GM10266 (cell line): ENCODE measurements around the gene TNFAIP8.

Experiments
- DNase-seq: peaks from one replicate; pipeline ENCODE4 v3.0.0; 2012; ENCODE audit errors: extremely low spot score
- TF ChIP-seq, protein P1 (sequence below): IDR thresholded peaks from 2 replicates; pipeline ENCODE4 v1.5.1; 2012; ENCODE audit warnings: mild to moderate bottlenecking, low read depth; ENCODE audit not compliant: control insufficient read depth, insufficient read depth; ENCODE audit errors: missing control alignments

TNFAIP8 gene

DNA sequence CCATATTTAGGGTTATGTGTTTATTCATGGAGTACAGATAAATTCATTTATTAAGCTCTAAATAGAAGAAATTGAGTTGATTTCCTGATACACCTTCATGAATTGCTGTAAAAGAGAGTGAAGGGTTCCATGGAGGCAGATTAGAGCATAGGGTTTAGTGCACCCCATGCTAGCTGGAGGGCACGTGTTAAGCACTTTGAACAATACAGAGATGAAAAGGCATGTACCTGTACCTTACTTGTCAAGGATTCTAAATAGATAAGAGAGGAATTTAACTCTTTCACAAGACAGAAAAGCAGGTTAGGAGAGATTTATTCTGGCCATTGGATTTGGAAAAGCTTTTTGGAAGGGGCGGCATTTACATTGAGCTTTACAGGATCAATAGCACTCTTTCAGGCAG is 23.3 kb downstream of the TNFAIP8 start:
- TF ChIP-seq, protein P1, sequence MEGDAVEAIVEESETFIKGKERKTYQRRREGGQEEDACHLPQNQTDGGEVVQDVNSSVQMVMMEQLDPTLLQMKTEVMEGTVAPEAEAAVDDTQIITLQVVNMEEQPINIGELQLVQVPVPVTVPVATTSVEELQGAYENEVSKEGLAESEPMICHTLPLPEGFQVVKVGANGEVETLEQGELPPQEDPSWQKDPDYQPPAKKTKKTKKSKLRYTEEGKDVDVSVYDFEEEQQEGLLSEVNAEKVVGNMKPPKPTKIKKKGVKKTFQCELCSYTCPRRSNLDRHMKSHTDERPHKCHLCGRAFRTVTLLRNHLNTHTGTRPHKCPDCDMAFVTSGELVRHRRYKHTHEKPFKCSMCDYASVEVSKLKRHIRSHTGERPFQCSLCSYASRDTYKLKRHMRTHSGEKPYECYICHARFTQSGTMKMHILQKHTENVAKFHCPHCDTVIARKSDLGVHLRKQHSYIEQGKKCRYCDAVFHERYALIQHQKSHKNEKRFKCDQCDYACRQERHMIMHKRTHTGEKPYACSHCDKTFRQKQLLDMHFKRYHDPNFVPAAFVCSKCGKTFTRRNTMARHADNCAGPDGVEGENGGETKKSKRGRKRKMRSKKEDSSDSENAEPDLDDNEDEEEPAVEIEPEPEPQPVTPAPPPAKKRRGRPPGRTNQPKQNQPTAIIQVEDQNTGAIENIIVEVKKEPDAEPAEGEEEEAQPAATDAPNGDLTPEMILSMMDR = no peak
- DNase-seq = no peak

DNA sequence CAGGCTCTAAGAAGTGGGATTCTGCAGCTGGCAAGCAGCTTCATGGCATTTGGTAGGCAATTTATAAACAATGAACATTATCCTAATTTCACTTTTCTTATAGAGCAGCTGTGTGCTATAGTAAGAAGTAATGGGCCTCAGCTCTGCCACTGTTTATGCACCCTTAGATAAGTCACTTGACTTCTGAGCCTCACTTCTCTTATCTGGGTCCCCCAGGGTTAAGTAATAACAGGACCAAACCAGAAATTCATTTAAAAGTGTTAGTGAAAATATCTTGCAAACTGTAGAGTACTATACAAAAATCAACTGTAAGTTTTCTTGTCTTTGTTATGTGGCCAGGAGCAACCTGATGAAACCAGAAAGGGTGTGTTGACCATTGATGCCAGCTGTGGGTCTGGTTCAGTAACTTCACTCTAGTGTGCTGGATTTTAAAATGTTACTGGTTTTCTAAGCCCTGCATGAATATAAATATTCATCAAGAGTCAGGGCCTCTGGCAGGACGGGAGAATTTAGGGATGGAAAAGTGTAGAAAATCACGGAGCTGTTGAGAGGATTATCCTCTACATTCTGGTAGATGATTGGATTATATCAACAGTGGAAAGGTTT is 24.2 kb downstream of the TNFAIP8 start:
- no peak for DNase-seq
- TF ChIP-seq, protein P1 = no peak

DNA sequence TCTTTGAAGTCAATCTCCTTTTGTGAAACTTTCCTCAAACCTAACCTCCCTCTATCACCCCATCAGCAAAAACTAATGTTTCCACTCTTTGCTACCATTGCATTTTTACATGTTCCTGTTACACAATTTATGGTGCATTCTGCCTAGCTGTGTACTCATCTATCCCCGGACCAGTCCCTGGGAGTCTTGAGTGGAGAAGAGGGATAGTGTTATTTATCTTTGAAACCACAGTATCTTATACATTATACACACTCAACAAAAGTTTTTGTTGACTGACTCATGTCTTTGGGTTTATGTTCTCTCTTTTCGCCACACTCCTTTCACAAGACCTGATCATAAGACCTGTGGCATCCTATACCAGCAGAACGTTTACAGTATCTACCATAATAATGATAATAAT is 26.4 kb downstream of the TNFAIP8 start:
- DNase-seq = no peak
- TF ChIP-seq, protein P1 = no peak

DNA sequence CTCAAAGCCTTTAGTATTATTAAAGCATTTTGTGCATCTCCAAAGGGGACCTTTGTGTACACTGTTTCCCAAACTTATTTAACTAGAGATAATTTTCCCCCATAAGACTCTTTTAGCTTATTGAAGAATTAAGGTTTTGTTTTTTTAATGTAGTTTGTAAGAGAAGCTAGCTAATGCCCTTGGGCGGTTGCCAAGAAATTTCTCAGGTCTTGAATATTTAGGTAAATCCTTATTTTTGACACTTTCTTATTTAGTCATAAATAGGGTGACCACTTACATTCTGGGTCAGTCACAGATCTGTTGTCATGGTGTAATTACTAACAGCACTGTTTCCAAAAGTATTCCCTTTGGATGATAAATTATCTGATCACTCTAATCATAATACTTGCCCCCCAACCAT is 27.2 kb downstream of the TNFAIP8 start:
- DNase-seq = no peak
- TF ChIP-seq, protein P1 = no peak

DNA sequence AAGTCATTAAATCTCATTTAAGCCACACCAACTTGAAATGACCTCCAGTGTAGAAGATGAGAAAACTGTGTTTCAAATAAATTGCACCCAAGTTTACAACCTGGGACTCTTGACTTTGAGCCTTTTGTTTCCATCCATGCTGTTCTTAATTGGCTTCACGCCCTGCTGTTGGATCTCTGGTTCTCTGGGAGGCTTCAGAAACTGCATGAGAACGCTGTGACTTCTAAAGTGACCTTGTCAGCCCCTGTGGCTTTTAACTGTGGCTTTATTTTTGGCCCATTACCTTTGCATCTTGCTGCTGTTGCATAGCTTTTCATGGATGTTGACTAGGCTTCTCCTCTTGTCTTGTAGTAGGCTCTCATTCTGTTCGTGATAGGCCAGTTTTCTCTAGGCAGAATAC is 29.3 kb downstream of the TNFAIP8 start:
- TF ChIP-seq, protein P1 = no peak
- no peak for DNase-seq

DNA sequence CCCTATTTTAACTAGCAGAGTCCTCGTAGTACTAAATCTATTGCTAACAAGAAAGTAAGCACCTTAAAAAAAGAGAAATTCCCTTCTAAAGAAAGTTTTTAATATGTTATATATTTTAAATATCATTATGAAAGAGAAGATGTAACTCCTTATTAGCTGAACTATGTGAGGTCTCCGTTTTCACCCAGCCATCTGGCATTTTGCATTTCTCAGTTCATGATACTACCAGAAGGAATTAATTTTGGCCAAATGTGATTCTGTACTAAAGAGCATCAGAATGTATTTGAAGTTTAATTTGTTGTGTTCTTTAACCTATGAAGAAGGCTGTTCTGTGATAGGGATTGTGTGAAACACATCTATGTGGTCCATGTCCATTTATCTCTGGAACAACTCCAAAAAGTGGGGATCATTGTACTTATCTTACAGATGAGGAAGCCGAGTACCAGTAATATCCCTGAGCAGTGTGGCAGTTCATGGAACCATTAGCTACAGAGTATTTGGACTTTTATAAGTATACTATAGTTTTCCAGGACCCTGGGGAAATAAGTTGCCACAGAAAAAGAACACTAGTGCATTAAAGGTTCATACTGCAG is 29.8 kb downstream of the TNFAIP8 start:
- TF ChIP-seq, protein P1 = no peak

DNA sequence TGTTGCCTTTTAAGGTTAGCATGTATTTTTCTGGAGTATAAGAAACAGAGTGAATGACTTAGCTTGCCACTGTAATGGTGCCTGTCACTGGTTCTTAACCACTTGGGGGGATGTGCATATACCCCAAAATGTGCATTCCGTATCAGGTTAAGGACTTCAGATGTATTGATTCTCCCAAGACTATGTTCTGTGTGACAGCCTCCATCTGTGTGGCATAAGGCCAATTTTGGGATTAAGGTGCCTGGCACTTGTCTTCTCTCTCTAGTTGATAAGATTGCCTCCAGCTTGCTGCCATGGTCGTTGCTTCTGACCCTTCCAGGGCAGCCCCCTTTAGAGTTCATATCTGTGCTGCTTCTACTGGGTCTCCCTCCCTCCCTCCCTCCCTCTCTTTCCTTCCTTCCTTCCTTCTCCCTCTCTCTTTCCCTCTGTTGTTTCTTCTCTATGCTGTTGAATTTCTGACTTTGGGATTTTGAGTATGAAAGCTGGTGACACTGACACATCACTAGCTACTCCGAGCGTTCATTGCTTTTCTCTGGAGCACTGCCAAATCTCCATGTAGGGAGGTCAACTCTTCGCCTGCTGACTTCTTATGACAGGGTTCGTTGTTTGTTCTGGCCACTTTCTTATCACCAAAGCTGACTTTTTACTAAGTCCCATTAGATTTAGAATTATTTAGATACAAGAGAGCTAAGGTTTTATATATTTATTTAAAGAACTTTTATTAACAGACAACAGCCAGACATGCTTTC is 31.0 kb downstream of the TNFAIP8 start:
- DNase-seq = no peak

More for the DNA sequence above, 29.8 kb downstream of the TNFAIP8 start:
- DNase-seq = no peak

More for the DNA sequence above, 31.0 kb downstream of the TNFAIP8 start:
- TF ChIP-seq, protein P1 = no peak
